B cell (primary cell): Measurements from ENCODE around the gene FAF1.

ENCODE experiments used
- EZH2 ChIP-seq: IDR thresholded peaks from 2 replicates; pipeline ENCODE4 v1.6.1; 2012; ENCODE audit warnings: borderline replicate concordance, low read depth, mild to moderate bottlenecking, moderate library complexity, low read length; ENCODE audit not compliant: insufficient read depth, poor library complexity, severe bottlenecking
- TF ChIP-seq, protein P1 (sequence below): fragments of 200-600 bp; IDR thresholded peaks from one replicate; pipeline ENCODE4 v1.8.0; 2022; ENCODE audit warnings: antibody characterized with exemption, mild to moderate bottlenecking

DNA sequence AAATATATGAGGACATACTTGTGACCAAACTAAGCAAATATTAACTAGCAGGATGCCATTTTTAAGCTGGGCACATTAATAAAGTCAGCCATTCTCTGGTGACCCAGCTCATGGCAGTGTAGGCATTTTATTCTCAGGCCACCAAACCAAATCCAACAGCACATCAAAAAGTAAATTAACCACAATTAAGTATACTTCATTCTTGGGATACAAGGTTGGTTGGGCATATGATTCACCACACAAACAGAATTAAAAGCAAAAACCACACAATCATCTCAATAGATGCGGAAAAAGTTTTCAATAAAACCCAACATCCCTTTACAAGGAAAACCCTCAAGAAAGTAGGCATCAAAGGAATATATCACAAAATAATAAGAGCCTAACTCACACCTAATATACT lies 101.3 kb downstream of the FAF1 start:
- TF ChIP-seq, protein P1, sequence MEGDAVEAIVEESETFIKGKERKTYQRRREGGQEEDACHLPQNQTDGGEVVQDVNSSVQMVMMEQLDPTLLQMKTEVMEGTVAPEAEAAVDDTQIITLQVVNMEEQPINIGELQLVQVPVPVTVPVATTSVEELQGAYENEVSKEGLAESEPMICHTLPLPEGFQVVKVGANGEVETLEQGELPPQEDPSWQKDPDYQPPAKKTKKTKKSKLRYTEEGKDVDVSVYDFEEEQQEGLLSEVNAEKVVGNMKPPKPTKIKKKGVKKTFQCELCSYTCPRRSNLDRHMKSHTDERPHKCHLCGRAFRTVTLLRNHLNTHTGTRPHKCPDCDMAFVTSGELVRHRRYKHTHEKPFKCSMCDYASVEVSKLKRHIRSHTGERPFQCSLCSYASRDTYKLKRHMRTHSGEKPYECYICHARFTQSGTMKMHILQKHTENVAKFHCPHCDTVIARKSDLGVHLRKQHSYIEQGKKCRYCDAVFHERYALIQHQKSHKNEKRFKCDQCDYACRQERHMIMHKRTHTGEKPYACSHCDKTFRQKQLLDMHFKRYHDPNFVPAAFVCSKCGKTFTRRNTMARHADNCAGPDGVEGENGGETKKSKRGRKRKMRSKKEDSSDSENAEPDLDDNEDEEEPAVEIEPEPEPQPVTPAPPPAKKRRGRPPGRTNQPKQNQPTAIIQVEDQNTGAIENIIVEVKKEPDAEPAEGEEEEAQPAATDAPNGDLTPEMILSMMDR = no peak
- no peak for TF ChIP-seq EZH2
